Prostate gland (tissue), 2 donors: ENCODE data around the gene CD9. TPM values are rescaled to one million over a fixed set of nuclear protein-coding genes. Genes with fewer than 3 reads are reported as not detected.

ENCODE experiments used
- DNase-seq: peaks from one replicate; pipeline ENCODE4 v3.0.0-alpha.2; 2019; ENCODE audit warnings: low spot score
- H3K27ac ChIP-seq, 2 donors: fragments of 200-600 bp; sonication (generic); 2 replicates each; pipeline ENCODE4 v1.5.1; 2017 to 2019
- H3K27me3 ChIP-seq: fragments of 200-600 bp; sonication (generic); replicated peaks from 2 replicates; pipeline ENCODE4 v1.5.1; 2019; ENCODE audit not compliant: insufficient read depth
- H3K36me3 ChIP-seq, 2 donors: fragments of 200-600 bp; sonication (generic); 1 replicate in 1 of 2; 2 replicates in 1 of 2; pipeline versions ENCODE4 v1.5.1 to v1.8.1; 2017 to 2019
- H3K4me1 ChIP-seq: fragments of 200-600 bp; sonication (generic); replicated peaks from 2 replicates; pipeline ENCODE4 v1.5.1; 2019
- H3K4me3 ChIP-seq, 2 donors: fragments of 200-600 bp; sonication (generic); 2 replicates each; pipeline ENCODE4 v1.5.1; 2017 to 2019
- H3K9me3 ChIP-seq: fragments of 200-600 bp; sonication (generic); 2 replicates; pipeline ENCODE4 v1.5.1; 2017
- CTCF ChIP-seq, 4 experiments: fragments of 200-600 bp in 2 of 4; fragments of 450-650 bp in 2 of 4; sonication (generic) in 2 of 4; IDR thresholded peaks; 1 replicate in 3 of 4; 2 replicates in 1 of 4; pipeline ENCODE4 v1.5.1; 2016 to 2019; ENCODE audit warnings: antibody characterized with exemption in 4 of 4, mild to moderate bottlenecking in 2 of 4, moderate library complexity in 2 of 4
- POLR2A ChIP-seq: fragments of 450-650 bp; IDR thresholded peaks from one replicate; pipeline ENCODE4 v1.6.1; 2016; ENCODE audit warnings: antibody characterized with exemption, mild to moderate bottlenecking
- POLR2AphosphoS5 ChIP-seq: sonication (generic); formaldehyde crosslinking; IDR thresholded peaks from one replicate; pipeline ENCODE4 v1.6.1; 2017; ENCODE audit warnings: antibody characterized with exemption
- WGBS: methylation state at CpG from one replicate; pipeline ENCODE4 v1.1.5; 2018; 5-methylcytosine and 5-hydroxymethylcytosine counted together
- intact Hi-C: fragments of 100-400 bp; cut with DNase I; formaldehyde crosslinking; loops from one replicate; pipeline ENCODE4 v1.14.2; 2022
- total RNA-seq, 2 donors: library from RNA; depleted of rRNA; stranded (reverse); fragments of >200 nt; gene quantifications; one replicate each; pipeline ENCODE4 v1.1.0, GENCODE V29; 2016

CD9 gene
- total RNA-seq, 2 donors from 2014 or later: 198 to 845 TPM

DNA sequence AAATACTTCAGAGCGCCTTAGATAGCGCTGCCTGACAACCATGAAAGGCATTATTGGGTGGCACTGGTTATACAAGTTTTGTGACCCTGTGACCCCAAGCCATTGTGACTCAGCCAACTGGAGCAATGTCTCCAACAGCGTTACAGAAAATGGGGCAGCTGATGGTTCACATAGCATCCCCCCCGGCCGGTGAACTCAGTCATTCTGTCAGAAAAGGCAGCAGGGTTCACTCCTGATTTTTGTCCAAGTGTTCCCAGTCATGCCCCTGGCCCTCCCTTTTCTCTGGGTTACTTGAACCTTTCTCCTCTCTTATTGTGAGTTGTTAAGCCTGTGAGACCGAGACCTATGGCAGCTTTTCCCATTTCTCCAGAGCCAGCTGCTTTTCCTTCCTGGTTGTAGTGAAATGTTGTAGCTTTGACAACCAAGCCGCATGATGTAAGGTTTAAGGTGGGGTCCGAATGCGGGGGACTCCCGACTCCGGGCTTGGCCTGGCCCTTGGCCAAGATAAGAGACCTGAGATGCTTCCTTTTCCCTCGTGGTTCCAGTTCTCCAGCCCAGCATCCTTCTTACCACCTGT, 22.0 kb downstream of the CD9 start:
- Histone ChIP-seq H3K27me3 (no peaks in the 10 kb centered on the region), H3K36me3 (no peaks in the 10 kb centered on the region), H3K27ac (peak overlapping the region; percentile 94 to 98), H3K4me3 (no peak overlapping the region), H3K9me3 (no peaks in the 10 kb centered on the region), H3K4me1 (peaks cover 62% of the 10 kb centered on the region)
- intact Hi-C loops: no loop called here
- WGBS: 35% methylated on average over 12 of the region's 12 CpGs
- TF ChIP-seq POLR2AphosphoS5 (no peak), POLR2A (no peak), CTCF (IDR thresholded peaks at IDR 0.05) (no peak)
- DNase-seq: no peak

DNA sequence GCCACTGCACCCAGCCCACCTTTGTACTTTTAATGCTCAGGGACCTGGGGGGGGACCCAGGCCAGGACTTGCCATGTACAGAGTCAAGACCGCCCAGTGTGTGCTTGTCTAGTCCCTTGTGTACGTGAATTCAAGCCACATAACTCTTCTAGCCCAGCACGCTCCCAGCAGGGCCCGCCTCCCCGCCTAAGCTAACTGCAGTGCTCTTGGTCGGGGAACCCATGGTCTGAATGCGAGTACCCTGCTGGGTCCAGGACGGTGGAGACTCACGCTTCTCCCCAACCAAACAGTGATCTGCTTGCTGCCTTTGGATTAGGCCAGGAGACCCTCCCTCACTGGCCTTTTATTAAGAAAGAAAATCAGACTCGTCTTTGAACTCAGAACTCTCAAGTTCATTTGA, 23.3 kb downstream of the CD9 start:
- Histone ChIP-seq H3K4me3 (no peak overlapping the region), H3K36me3 (no peaks in the 10 kb centered on the region), H3K9me3 (no peaks in the 10 kb centered on the region), H3K27ac (peak overlapping the region; percentile 94 to 98), H3K4me1 (peaks cover 66% of the 10 kb centered on the region), H3K27me3 (no peaks in the 10 kb centered on the region)
- WGBS: 83% methylated on average over 8 of the region's 10 CpGs
- TF ChIP-seq POLR2A (no peak), POLR2AphosphoS5 (no peak), CTCF (IDR thresholded peaks at IDR 0.05) (no peak)
- intact Hi-C loops: no loop called here
- no peak for DNase-seq

GRCh38 chr12:6224550-6224949, 24.4 kb downstream of the CD9 start:
- H3K27me3 ChIP-seq: no peaks in the 10 kb centered on the region
- H3K27ac ChIP-seq: peak overlapping the region; percentile 94 to 98
- no peak overlapping the region for H3K4me3 ChIP-seq
- WGBS: 55% methylated on average over 10 of the region's 10 CpGs
- DNase-seq: no peak
- H3K36me3 ChIP-seq: no peaks in the 10 kb centered on the region
- intact Hi-C loops: no loop called here
- peaks cover 73% of the 10 kb centered on the region for H3K4me1 ChIP-seq
- TF ChIP-seq CTCF (IDR thresholded peaks at IDR 0.05) (no peak), POLR2AphosphoS5 (peak; percentile 7), POLR2A (no peak)
- H3K9me3 ChIP-seq: no peaks in the 10 kb centered on the region

DNA sequence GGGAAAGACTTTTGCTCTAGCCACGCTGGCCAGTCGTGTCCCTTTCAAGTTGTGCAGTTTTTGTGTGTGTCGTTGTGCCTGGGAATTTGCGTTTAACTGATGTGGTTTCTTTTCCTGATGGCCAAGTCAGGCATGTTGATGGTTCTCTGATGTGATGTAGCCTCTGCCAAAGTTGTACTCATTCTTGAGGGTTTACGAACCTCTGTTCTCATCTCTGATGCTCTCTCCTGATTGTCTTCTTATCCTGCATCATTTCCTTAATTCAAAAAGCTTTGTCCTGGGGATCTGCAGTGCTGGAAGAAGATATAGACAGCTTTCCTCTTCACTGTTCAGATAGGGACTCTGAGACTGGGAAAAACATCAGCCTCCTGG, 25.4 kb downstream of the CD9 start:
- intact Hi-C loops: no loop called here
- H3K27me3 ChIP-seq: no peaks in the 10 kb centered on the region
- TF ChIP-seq POLR2A: no peak
- no peak for TF ChIP-seq CTCF (IDR thresholded peaks at IDR 0.05)
- no peak for TF ChIP-seq POLR2AphosphoS5
- H3K4me3 ChIP-seq: no peak overlapping the region
- peak overlapping the region; percentile 94 to 98 for H3K27ac ChIP-seq
- WGBS: 9% methylated on average over 5 of the region's 5 CpGs
- H3K36me3 ChIP-seq: no peaks in the 10 kb centered on the region
- no peak for DNase-seq
- peaks cover 78% of the 10 kb centered on the region for H3K4me1 ChIP-seq
- H3K9me3 ChIP-seq: no peaks in the 10 kb centered on the region

- Histone ChIP-seq H3K36me3 (no peaks in the 10 kb centered on the region), H3K27ac (peak overlapping the region; percentile 94 to 98), H3K4me3 (peak overlapping the region in 1 of 2 donors; percentile 1), H3K9me3 (no peaks in the 10 kb centered on the region), H3K27me3 (no peaks in the 10 kb centered on the region), H3K4me1 (peaks cover 83% of the 10 kb centered on the region)
- no peak for TF ChIP-seq CTCF (IDR thresholded peaks at IDR 0.05)
- TF ChIP-seq POLR2AphosphoS5: peak; percentile 89
- peak; percentile 24 for TF ChIP-seq POLR2A
- DNase-seq: peak; percentile 91
- intact Hi-C loops: no loop called here
- WGBS: 3% methylated on average over 12 of the region's 12 CpGs
Measured at GRCh38 chr12:6226002-6226678, 25.9 kb downstream of the CD9 start.
